Breast epithelium (tissue), 4 donors: ENCODE measurements around the gene CADPS. TPM values are rescaled to one million over a fixed set of nuclear protein-coding genes. Genes with fewer than 3 reads are reported as not detected.

Source experiments
- DNase-seq, 2 donors: peaks; one replicate each; pipeline ENCODE4 v3.0.0-alpha.2; 2019; ENCODE audit warnings: low spot score in 2 of 2
- H3K27ac ChIP-seq, 2 donors: fragments of 200-600 bp; sonication (generic) in 1 of 2; one replicate each; pipeline ENCODE4 v1.5.1; 2016 to 2019; ENCODE audit warnings: mild to moderate bottlenecking in 1 of 2
- H3K27me3 ChIP-seq, 2 donors: fragments of 200-600 bp; sonication (generic) in 1 of 2; one replicate each; pipeline versions ENCODE4 v1.5.1 to v1.6.0; 2017 to 2019; ENCODE audit warnings: control low read depth in 1 of 2, mild to moderate bottlenecking in 1 of 2
- H3K36me3 ChIP-seq: fragments of 200-600 bp; one replicate; pipeline ENCODE4 v1.5.1; 2019
- H3K4me1 ChIP-seq, 2 donors: fragments of 200-600 bp; sonication (generic); one replicate each; pipeline ENCODE4 v1.5.1; 2016 to 2019; ENCODE audit warnings: control low read depth in 1 of 2
- H3K4me3 ChIP-seq, 3 donors: fragments of 200-600 bp; sonication (generic); 1 replicate in 2 of 3; 2 replicates in 1 of 3; pipeline ENCODE4 v1.5.1; 2016 to 2019; ENCODE audit warnings: mild to moderate bottlenecking in 3 of 3, moderate library complexity in 2 of 3
- H3K9me3 ChIP-seq, 2 donors: fragments of 200-600 bp; sonication (generic) in 1 of 2; one replicate each; pipeline ENCODE4 v1.5.1; 2016 to 2019; ENCODE audit warnings: control low read depth in 1 of 2
- POLR2A ChIP-seq: fragments of 450-650 bp; IDR thresholded peaks from one replicate; pipeline ENCODE4 v1.6.1; 2016; ENCODE audit warnings: antibody characterized with exemption, mild to moderate bottlenecking, moderate library complexity
- POLR2AphosphoS5 ChIP-seq, 3 donors: sonication (generic); formaldehyde crosslinking; IDR thresholded peaks; one replicate each; pipeline ENCODE4 v1.6.1; 2017; ENCODE audit warnings: antibody characterized with exemption in 3 of 3
- intact Hi-C: fragments of 100-400 bp; cut with DNase I; formaldehyde crosslinking; loops from one replicate; pipeline ENCODE4 v1.15.1; 2023; ENCODE audit warnings: low total_unique reads
- total RNA-seq, 3 donors: library from RNA; depleted of rRNA; stranded (reverse); fragments of >200 nt; gene quantifications; one replicate each; pipeline ENCODE4 v1.1.0, GENCODE V29; 2016
- TF ChIP-seq, protein P1 (sequence below), 3 donors: fragments of 450-650 bp; IDR thresholded peaks; one replicate each; pipeline ENCODE4 v1.5.1; 2016 to 2017; ENCODE audit warnings: antibody characterized with exemption in 3 of 3, mild to moderate bottlenecking in 3 of 3, moderate library complexity in 3 of 3

Gene CADPS
- total RNA-seq, 3 donors from 2014 or later = under 0.01 to 45.8 (median 0.15) TPM

GRCh38 chr3:62373714-62374333 lies 501.4 kb downstream of the CADPS start:
- Histone ChIP-seq H3K27me3 (peaks cover 0 to 100% of the 10 kb centered on the region in 2 donors), H3K4me3 (peak overlapping the region; percentile 12 to 57 (median 31)), H3K36me3 (no peaks in the 10 kb centered on the region), H3K9me3 (no peaks in the 10 kb centered on the region), H3K27ac (no peak overlapping the region), H3K4me1 (peaks cover 0 to 8% of the 10 kb centered on the region in 2 donors)
- no peak for DNase-seq
- TF ChIP-seq, protein P1, sequence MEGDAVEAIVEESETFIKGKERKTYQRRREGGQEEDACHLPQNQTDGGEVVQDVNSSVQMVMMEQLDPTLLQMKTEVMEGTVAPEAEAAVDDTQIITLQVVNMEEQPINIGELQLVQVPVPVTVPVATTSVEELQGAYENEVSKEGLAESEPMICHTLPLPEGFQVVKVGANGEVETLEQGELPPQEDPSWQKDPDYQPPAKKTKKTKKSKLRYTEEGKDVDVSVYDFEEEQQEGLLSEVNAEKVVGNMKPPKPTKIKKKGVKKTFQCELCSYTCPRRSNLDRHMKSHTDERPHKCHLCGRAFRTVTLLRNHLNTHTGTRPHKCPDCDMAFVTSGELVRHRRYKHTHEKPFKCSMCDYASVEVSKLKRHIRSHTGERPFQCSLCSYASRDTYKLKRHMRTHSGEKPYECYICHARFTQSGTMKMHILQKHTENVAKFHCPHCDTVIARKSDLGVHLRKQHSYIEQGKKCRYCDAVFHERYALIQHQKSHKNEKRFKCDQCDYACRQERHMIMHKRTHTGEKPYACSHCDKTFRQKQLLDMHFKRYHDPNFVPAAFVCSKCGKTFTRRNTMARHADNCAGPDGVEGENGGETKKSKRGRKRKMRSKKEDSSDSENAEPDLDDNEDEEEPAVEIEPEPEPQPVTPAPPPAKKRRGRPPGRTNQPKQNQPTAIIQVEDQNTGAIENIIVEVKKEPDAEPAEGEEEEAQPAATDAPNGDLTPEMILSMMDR (IDR thresholded peaks at IDR 0.05) = no peak
- no peak for TF ChIP-seq POLR2A
- no peak for TF ChIP-seq POLR2AphosphoS5 (IDR thresholded peaks at IDR 0.05)
- intact Hi-C loops = no loop called here

GRCh38 chr3:62373215-62373614 lies 502.0 kb downstream of the CADPS start, which contains the start of gene FEZF2:
Gene FEZF2, minus strand, starts transcription at chr3:62373550. Its CDS starts 682 bp downstream, at chr3:62372868.
- intact Hi-C loops = no loop called here
- no peaks in the 10 kb centered on the region for H3K9me3 ChIP-seq
- no peaks in the 10 kb centered on the region for H3K36me3 ChIP-seq
- no peak for TF ChIP-seq POLR2AphosphoS5 (IDR thresholded peaks at IDR 0.05)
- no peak for TF ChIP-seq POLR2A
- TF ChIP-seq, protein P1 (IDR thresholded peaks at IDR 0.05) = no peak
- H3K4me1 ChIP-seq = peaks cover 0 to 10% of the 10 kb centered on the region in 2 donors
- no peak for DNase-seq
- peak within 1 kb of the TSS; percentile 12 to 58 (median 31) for H3K4me3 ChIP-seq
- no peak within 1 kb of the TSS for H3K27ac ChIP-seq
- H3K27me3 ChIP-seq = peaks cover 0 to 100% of the 10 kb centered on the region in 2 donors

- Histone ChIP-seq H3K36me3 (no peaks in the 10 kb centered on the region), H3K4me3 (peak overlapping the region in 2 of 3 donors; percentile 23 to 58), H3K9me3 (no peaks in the 10 kb centered on the region), H3K4me1 (peaks cover 0 to 10% of the 10 kb centered on the region in 2 donors), H3K27ac (no peak overlapping the region), H3K27me3 (peaks cover 0 to 100% of the 10 kb centered on the region in 2 donors)
- TF ChIP-seq, protein P1 (IDR thresholded peaks at IDR 0.05) = no peak
- TF ChIP-seq POLR2A = no peak
- TF ChIP-seq POLR2AphosphoS5 (IDR thresholded peaks at IDR 0.05) = no peak
- DNase-seq = no peak
- intact Hi-C loops = no loop called here
Observed at GRCh38 chr3:62372621-62373041, 502.6 kb downstream of the CADPS start.

DNA sequence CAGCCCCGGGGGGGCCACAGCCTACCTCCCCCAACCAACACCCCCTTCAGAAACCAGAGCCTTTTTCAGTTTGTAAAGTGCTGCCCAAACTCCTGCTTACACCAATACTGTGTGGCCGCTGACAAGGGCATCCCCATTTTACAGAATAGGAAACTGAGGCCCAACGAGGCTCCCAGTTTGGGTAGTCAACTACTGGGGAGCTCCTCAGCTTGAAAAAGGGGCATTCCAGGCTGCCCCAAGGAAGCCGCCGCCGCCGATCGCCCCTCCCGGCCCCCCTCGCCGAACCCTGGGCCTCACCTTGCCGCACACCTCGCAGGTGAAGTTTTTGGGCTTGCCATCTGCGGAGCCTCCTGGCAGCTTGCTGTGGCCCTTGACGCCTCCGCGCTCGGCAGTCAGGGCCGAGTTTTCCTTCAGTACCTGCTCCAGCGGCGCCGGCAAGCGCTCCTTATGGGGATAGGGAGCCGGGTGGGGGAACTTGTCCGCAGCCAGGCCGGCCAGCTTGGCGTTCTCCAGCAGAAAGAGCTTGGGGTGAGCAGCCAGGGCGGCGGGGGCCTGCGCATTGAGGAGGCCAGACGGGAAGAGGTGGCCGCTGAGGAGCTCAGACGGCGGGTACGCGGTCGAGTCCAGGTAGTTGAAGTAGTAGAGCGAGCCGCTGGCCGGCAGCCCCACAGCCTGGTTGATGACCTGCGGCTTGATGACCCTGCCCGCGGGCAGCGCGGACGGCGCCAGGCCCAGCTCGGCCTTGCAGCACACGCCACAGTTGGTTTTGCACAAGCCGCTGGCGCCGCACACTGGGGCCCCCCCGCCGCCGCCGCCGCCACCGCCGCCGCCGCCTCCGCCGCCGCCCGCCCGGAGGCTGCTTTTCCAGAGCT lies 503.3 kb downstream of the CADPS start:
- intact Hi-C loops = no loop called here
- H3K4me3 ChIP-seq = peak overlapping the region in 2 of 3 donors; percentile 23 to 58
- no peak overlapping the region for H3K27ac ChIP-seq
- no peak for DNase-seq
- peaks cover 0 to 96% of the 10 kb centered on the region in 2 donors for H3K27me3 ChIP-seq
- no peaks in the 10 kb centered on the region for H3K36me3 ChIP-seq
- no peak for TF ChIP-seq POLR2AphosphoS5 (IDR thresholded peaks at IDR 0.05)
- TF ChIP-seq, protein P1 (IDR thresholded peaks at IDR 0.05) = no peak
- TF ChIP-seq POLR2A = no peak
- peaks cover 0 to 10% of the 10 kb centered on the region in 2 donors for H3K4me1 ChIP-seq
- H3K9me3 ChIP-seq = no peaks in the 10 kb centered on the region
